Smooth muscle cell (in vitro differentiated cells): ENCODE results near the gene PYGO1. TPM values are rescaled to one million over a fixed set of nuclear protein-coding genes. Genes with fewer than 3 reads are reported as not detected.

Experiments
- DNase-seq: peaks from one replicate; lab custom pipeline; 2025; ENCODE audit not compliant: unreplicated experiment; lab: John Stamatoyannopoulos, UW
- H2AFZ ChIP-seq: fragments of 200-600 bp; sonication (generic); 2 replicates; pipeline ENCODE4 v1.6.0; 2016; ENCODE audit warnings: antibody characterized with exemption, low read depth, mild to moderate bottlenecking
- H3F3A ChIP-seq: fragments of 200-600 bp; sonication (generic); 2 replicates; pipeline ENCODE4 v1.6.0; 2017; ENCODE audit warnings: antibody characterized with exemption, low read depth
- H3K27ac ChIP-seq: fragments of 200-600 bp; sonication (generic); 2 replicates; pipeline ENCODE4 v1.5.1; 2016; ENCODE audit warnings: low read depth, mild to moderate bottlenecking
- H3K27me3 ChIP-seq: fragments of 200-600 bp; sonication (generic); 2 replicates; pipeline ENCODE4 v1.6.1; 2016; ENCODE audit warnings: low read depth, mild to moderate bottlenecking
- H3K36me3 ChIP-seq: fragments of 200-600 bp; sonication (generic); 2 replicates; pipeline ENCODE4 v1.5.1; 2016; ENCODE audit warnings: low read depth
- H3K4me1 ChIP-seq: fragments of 200-600 bp; sonication (generic); 2 replicates; pipeline ENCODE4 v1.5.1; 2016; ENCODE audit warnings: low read depth
- H3K4me2 ChIP-seq: fragments of 200-600 bp; sonication (generic); 2 replicates; pipeline ENCODE4 v1.6.0; 2016; ENCODE audit warnings: mild to moderate bottlenecking
- H3K4me3 ChIP-seq: fragments of 200-600 bp; sonication (generic); 2 replicates; pipeline ENCODE4 v1.5.1; 2016; ENCODE audit warnings: mild to moderate bottlenecking
- H3K79me2 ChIP-seq: fragments of 200-600 bp; sonication (generic); 2 replicates; pipeline ENCODE4 v1.6.0; 2016; ENCODE audit warnings: low read depth, mild to moderate bottlenecking
- H3K9ac ChIP-seq: fragments of 200-600 bp; sonication (generic); 2 replicates; pipeline ENCODE4 v1.6.0; 2016; ENCODE audit warnings: low read depth
- H3K9me3 ChIP-seq: fragments of 200-600 bp; sonication (generic); replicated peaks from 2 replicates; pipeline ENCODE4 v1.5.1; 2016; ENCODE audit warnings: low read depth
- H4K20me1 ChIP-seq: fragments of 200-600 bp; sonication (generic); 2 replicates; pipeline ENCODE4 v1.6.0; 2016; ENCODE audit warnings: low read depth
- WGBS: methylation state at CpG from one replicate; pipeline ENCODE4 v1.1.7; 2016; ENCODE audit warnings: low lambda C conversion rate; 5-methylcytosine and 5-hydroxymethylcytosine counted together
- polyA plus RNA-seq: library from polyadenylated mRNA; unstranded; fragments of >200 nt; fragmentation: Nextera tagmentation; extraction: Ambion mirVana; gene quantifications from 2 replicates; pipeline ENCODE4 v1.2.1, GENCODE V29; 2016
- total RNA-seq: library from RNA; depleted of rRNA; stranded (reverse); fragments of >200 nt; gene quantifications from 2 replicates; pipeline ENCODE4 v1.2.3, GENCODE V29; 2014
- TF ChIP-seq, protein P1 (sequence below): fragments of 200-600 bp; sonication (generic); IDR thresholded peaks from 2 replicates; pipeline ENCODE4 v1.5.1; 2017; ENCODE audit warnings: borderline replicate concordance, mild to moderate bottlenecking, antibody characterized with exemption; ENCODE audit not compliant: insufficient read depth, poor library complexity, severe bottlenecking

Gene PYGO1
- total and polyA plus RNA-seq, 2 experiments from 2014 or later: 3.6 to 16.0 TPM

DNA sequence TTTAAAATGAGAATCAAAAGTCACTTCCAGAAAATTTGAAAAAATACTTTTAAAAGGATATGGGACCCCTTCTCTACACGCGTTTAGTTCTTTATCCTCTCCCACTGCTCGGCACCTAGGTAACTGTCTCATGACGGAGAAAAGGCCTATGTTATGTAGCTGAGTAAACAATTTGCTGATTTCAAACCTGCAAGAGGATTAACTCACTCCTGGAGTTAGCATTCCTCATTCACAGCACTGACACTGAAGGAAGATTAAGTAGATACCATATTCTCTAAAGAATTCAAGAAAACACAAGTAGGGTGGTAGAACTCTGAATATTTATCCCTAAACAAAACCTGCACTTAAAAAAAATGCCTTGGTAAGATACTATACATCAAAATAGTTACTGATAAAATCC lies 30.2 kb upstream of the PYGO1 start:
- Histone ChIP-seq H3K9ac (no peak overlapping the region), H3K4me3 (no peak overlapping the region), H3K27ac (no peak overlapping the region), H3K27me3 (no peaks in the 10 kb centered on the region), H3K36me3 (no peaks in the 10 kb centered on the region), H2AFZ (no peak overlapping the region), H3K79me2 (no peaks in the 10 kb centered on the region), H3K9me3 (no peaks in the 10 kb centered on the region), H3K4me2 (no peak overlapping the region), H3K4me1 (peaks cover 7% of the 10 kb centered on the region), H4K20me1 (no peaks in the 10 kb centered on the region), H3F3A (no peaks in the 10 kb centered on the region)
- DNase-seq: no peak
- TF ChIP-seq, protein P1, sequence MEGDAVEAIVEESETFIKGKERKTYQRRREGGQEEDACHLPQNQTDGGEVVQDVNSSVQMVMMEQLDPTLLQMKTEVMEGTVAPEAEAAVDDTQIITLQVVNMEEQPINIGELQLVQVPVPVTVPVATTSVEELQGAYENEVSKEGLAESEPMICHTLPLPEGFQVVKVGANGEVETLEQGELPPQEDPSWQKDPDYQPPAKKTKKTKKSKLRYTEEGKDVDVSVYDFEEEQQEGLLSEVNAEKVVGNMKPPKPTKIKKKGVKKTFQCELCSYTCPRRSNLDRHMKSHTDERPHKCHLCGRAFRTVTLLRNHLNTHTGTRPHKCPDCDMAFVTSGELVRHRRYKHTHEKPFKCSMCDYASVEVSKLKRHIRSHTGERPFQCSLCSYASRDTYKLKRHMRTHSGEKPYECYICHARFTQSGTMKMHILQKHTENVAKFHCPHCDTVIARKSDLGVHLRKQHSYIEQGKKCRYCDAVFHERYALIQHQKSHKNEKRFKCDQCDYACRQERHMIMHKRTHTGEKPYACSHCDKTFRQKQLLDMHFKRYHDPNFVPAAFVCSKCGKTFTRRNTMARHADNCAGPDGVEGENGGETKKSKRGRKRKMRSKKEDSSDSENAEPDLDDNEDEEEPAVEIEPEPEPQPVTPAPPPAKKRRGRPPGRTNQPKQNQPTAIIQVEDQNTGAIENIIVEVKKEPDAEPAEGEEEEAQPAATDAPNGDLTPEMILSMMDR: no peak
- WGBS: 91% methylated on average over 4 of the region's 4 CpGs

DNA sequence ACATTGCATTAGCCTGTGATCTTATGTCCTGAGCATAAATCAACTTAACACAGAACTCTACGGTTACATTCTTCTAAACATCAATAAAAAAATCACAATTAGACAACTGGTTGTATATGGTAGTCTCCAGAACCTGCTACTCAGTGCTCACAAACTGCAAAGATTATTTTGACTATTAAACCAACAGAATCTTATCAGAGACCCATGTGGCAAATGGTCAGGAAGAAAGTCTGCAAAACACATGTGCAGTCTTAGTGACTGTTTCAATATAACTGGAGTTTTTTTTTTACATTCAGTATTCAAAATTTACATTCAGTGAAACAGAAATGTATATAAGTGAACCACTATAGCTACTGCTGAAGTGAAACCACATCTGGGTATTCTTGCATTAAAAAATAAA lies 27.3 kb upstream of the PYGO1 start:
- H3K9me3 ChIP-seq: no peaks in the 10 kb centered on the region
- H2AFZ ChIP-seq: no peak overlapping the region
- no peaks in the 10 kb centered on the region for H3K36me3 ChIP-seq
- TF ChIP-seq, protein P1: no peak
- 27% methylated on average over 1 of the region's 1 CpG for WGBS
- H3K4me2 ChIP-seq: no peak overlapping the region
- no peak for DNase-seq
- H3K4me3 ChIP-seq: no peak overlapping the region
- H3K9ac ChIP-seq: no peak overlapping the region
- no peak overlapping the region for H3K27ac ChIP-seq
- no peaks in the 10 kb centered on the region for H3K79me2 ChIP-seq
- no peaks in the 10 kb centered on the region for H3K27me3 ChIP-seq
- peaks cover 7% of the 10 kb centered on the region for H3K4me1 ChIP-seq
- no peaks in the 10 kb centered on the region for H3F3A ChIP-seq
- H4K20me1 ChIP-seq: no peaks in the 10 kb centered on the region

DNA sequence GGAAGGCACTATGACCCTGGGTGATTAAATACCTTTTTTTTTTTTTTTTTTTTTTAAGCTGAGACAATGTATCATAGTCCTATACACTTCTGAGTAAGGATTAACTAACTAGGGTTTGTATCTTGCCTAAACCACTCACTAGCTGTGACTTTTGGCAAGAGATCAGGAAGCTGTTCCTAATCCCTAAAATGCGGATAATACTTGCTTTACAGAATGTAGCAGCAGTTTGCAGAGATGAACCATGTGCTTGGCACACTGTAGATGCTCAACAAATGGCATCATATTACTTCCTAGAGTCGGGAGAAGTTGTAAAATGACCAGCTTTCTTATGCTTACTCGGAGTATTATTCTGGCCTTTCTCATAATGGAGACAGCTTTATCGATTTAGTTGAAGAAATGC lies 25.6 kb upstream of the PYGO1 start:
- Histone ChIP-seq H3K9me3 (no peaks in the 10 kb centered on the region), H3K79me2 (no peaks in the 10 kb centered on the region), H3K36me3 (no peaks in the 10 kb centered on the region), H3K27ac (no peak overlapping the region), H3K27me3 (no peaks in the 10 kb centered on the region), H4K20me1 (no peaks in the 10 kb centered on the region), H3K4me1 (peaks cover 3% of the 10 kb centered on the region), H3K4me2 (no peak overlapping the region), H3K4me3 (no peak overlapping the region), H3F3A (no peaks in the 10 kb centered on the region), H2AFZ (no peak overlapping the region), H3K9ac (no peak overlapping the region)
- TF ChIP-seq, protein P1: no peak
- no peak for DNase-seq
- WGBS: 64% methylated on average over 4 of the region's 4 CpGs

DNA sequence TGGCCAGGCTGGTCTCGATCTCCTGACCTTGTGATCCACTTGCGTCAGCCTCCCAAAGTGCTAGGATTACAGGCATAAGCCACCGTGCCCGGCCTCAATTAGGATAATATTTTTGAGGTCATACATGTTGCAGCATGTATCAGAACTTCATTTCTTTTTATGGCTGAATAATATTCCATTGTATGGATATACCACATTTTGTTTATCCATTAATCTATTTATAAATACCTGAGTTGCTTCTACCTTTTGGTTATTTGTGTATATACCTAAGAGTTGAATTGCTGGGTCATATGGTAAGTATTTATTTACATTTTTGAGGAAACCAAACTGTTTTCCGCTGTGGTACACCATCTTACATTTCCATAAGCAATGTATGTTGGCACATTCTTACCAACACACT lies 18.1 kb upstream of the PYGO1 start:
- Histone ChIP-seq H3K4me2 (no peak overlapping the region), H3K4me1 (no peaks in the 10 kb centered on the region), H3K4me3 (no peak overlapping the region), H3K36me3 (no peaks in the 10 kb centered on the region), H3F3A (no peaks in the 10 kb centered on the region), H2AFZ (no peak overlapping the region), H3K27me3 (no peaks in the 10 kb centered on the region), H3K27ac (no peak overlapping the region), H3K9ac (no peak overlapping the region), H4K20me1 (no peaks in the 10 kb centered on the region), H3K9me3 (no peaks in the 10 kb centered on the region), H3K79me2 (no peaks in the 10 kb centered on the region)
- TF ChIP-seq, protein P1: no peak
- WGBS: 95% methylated on average over 5 of the region's 5 CpGs
- DNase-seq: no peak
